DOHH2 (cell line): ENCODE results near the gene SPATA6L.

ENCODE experiments used
- CTCF ChIP-seq: fragments of 200-600 bp; sonication (generic); IDR thresholded peaks from one replicate; pipeline ENCODE4 v1.5.1; 2014; ENCODE audit warnings: antibody characterized with exemption, mild to moderate bottlenecking, low read depth, low read length; ENCODE audit not compliant: poor library complexity, severe bottlenecking
- EZH2phosphoT487 ChIP-seq: fragments of 200-600 bp; sonication (generic); IDR thresholded peaks from 2 replicates; pipeline ENCODE4 v1.6.1; 2017; ENCODE audit warnings: borderline replicate concordance, mild to moderate bottlenecking, antibody characterized with exemption, low read length, moderate library complexity, mixed read lengths

- TF ChIP-seq CTCF (no peak), EZH2phosphoT487 (no peak)
Observed at GRCh38 chr9:4592886-4593285, 73.4 kb downstream of the SPATA6L start.
